ENCODE results near the gene FRG2B.
"Not testable (repeated sequence)": the region's sequence is repeated elsewhere in the genome, so short reads cannot be mapped to it uniquely, and the experiment has no call there.

Gene FRG2B

DNA sequence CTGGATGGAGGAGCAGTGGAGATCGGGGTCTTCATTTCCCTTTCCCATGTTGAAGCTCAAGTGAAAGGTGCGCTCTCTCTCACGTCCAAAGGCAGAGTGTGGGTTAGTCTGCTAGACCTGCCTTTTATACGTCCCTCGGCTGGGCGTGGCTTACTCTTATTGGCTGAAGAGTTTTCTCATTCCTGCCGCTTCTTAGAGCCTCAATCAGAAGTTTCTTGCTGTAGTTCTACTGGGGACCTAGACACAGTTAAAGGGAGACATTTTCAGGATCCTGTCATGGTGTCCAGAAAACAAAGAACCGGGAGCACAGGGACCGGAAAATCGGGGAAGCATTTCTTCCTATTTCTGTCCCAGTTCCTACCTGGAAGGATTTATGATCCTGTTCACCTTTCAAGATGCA lies at the start of gene FRG2B:
Gene FRG2B (minus strand): TSS at position 101 of the 400 bp plus-strand sequence. CDS start 53 bp downstream, at position 48.
- not testable (repeated sequence) for DNase-seq

DNA sequence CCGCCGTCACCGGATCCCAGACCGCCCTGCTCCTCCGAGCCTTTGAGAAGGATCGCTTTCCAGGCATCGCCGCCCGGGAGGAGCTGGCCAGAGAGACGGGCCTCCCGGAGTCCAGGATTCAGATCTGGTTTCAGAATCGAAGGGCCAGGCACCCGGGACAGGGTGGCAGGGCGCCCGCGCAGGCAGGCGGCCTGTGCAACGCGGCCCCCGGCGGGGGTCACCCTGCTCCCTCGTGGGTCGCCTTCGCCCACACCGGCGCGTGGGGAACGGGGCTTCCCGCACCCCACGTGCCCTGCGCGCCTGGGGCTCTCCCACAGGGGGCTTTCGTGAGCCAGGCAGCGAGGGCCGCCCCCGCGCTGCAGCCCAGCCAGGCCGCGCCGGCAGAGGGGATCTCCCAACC lies 40.9 kb upstream of the FRG2B start:
- not testable (repeated sequence) for DNase-seq

DNA sequence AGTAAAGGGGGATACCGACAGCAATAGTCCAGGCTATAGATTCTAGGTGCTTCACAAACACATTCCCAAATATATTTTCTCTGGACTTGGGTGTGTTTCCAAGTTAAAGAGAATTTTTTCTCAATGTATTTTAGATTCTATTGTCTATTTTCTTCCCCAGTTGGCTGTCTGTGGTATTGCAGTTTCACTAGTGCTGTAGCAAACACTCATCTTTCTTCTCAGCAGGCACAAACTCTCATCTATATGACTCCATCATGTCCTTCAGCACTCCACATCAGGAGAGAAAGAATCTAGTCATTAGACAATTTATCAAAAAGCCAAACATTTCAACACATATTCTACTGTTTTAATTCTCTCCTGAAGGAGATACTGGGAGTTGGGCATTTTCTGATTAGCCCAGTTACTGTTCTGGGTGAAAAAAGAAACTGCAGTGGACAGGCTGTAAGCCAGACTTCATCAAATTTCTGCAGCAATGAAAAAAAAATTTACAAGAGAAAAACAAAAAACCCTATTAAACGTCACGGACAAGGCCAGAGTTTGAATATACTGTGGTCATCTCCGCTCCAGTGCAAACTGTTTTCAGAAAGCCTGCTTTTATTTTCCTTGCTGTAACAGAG lies 37.1 kb upstream of the FRG2B start:
- DNase-seq: not testable (repeated sequence)

DNA sequence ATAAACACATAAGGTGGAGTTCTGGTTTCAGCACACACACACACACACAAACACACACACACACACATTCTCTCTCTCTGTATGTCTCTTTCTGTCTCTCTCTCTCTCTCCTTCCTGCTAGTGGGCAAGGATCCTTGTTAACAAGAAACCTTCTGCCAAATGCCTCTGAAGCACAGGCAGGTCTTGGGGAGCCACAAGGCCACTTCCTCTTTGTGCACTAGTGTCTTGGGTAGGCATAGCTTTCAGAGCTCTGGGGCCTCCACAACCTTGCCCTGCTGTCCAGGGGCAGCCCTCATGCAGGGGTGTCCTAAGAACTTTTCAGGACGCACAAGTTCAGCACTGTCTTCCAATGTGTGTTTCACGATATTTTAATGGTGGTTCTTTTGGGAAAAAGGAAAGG lies 34.5 kb upstream of the FRG2B start:
- not testable (repeated sequence) for DNase-seq

DNA sequence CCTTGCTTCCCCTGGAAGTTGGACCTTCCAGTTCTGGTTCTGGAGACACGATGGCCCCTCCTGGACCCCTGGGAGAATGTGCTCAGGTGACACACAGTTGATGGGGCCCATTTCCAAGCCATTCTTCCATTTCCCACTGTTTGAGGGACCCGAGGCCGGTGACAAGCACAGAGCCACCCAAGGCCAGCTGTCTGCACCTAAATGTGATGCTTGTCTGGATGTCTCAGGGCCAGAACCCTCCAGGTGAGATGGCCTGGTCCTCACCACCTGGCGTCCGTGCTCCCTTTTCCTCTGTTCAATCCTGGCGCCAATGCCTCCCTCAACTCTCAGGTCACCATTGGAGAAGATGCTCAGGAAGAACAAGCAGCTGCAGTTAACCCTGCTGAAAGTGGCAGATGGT lies 33.9 kb upstream of the FRG2B start:
- not testable (repeated sequence) for DNase-seq

DNA sequence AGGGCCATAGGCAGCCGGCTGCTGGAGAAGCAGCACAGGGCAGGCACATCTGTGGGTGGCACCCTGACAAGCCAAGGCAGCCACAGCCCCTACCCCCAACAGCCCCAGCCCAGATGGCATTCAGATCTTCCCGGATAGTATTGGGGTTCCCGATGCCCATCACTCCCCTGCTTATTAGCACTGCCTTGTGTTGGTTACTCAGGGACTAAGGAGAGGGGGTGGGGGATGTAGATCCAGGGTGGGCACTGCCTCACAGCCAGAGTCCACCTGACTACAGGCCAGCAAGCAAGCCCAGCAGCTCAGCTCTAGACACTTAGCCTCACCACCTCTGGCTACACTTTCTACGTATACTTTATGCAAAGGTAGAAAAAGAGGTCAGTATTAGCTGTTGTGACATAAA lies 30.7 kb upstream of the FRG2B start:
- DNase-seq: not testable (repeated sequence)

DNA sequence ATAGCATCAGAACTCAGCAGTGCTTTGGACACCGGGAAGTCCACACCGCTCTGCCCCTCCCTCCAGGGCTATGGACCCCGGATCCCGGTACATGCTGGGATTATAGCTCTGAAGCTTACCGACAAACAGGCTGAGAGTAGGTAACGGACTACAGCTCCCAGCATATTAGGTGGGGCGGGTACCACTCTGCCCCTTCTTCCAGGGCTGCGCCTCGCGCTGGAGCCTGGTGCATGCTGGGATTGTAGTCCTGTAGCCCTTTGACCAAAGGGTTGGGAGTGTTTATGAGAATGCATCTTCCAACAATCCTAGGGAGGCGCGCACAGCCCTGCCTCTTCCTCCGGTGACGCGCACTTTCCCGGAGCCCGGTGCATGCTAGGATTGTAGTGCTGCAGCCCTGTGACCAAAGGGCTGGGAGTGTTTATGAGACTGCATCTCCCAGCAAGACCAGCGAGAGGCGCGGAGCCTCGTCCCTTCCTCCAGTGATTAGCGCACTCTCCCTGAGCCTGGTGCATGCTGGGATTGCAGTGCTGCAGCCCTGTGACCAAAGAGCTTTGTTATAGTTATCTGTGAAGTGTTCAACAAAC lies 22.4 kb upstream of the FRG2B start:
- not testable (repeated sequence) for DNase-seq

DNA sequence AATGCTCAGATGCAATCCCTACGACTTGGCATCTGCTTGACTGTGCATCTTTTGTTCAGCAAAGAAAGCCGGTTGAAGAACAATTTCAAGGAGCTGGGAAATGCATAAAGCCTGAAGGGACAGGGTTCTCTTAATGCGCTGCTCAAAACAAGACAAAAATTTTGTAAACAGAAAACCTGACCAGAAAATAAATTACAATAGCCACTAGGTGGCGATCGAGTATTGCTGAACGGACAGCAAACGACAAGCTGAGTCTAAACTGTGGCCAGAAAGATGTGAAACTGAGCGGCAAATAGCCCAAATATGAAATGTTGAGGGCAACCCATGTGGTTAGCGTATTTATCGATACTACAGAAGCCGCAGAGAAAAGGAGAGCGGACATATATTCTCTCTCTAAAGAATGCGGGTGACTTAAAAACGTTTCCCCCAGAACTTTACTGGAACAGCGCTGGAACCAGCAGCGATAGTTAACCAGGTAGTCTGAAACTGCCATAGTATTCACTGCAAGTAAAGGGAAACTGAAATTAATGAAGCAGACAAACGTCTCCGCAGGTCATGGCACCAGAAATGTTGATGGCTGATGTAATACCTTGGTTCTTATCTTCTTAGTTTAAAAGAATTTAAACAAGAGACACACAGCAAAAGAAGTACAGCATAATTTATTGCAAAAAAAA lies 20.6 kb upstream of the FRG2B start:
- DNase-seq: not testable (repeated sequence)

DNA sequence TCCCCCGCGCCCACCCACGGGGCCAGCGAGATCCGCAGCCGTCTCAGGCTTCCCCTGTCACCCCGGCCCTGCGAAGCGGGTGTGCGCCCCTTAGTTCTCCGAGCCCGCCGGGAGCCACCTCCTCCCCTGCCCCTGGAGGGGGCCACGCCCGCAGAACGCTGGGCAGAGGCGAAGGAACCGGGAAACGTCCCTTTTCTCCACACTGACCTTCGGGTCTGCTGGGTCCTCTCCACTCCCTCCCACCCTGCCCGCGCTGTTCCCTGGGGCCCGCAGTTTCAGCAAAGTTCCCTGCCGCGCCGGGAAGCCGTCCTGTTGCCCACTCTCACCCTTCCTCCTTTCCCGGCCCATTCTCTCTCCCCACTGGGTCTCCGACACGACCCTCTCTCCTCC lies 11.2 kb upstream of the FRG2B start:
- DNase-seq: not testable (repeated sequence)

DNA sequence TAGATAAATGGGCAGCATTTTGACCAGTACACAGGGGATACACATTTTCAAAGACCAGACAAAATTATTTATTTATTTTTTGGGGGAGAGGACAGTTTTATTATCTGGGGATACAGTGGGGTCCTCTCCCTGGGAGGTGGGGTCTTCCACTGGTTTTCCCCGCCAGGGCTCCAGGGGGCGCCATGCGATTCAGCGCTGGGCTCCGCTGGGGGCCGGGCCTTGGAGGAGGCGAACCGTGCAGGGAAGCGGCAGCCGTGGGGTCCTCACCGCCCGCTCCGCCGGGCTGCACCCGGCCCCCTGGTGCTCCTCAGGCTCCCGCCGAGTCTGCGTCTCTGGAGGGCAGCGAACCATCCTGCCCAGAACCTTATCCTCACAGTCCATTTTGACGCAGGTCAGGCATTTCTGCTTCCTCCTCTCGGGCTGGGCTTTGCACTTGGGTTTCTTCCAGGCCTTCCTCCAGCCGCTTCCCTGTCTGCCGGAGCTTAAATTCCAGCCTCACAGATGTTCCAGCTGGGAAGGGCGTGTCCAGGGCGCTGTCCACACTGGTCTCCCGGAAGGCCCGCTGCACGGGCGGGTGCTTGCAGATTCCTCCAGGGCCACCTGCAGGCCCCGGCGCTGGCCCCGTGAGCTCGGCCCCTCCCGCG lies 10.7 kb upstream of the FRG2B start:
- not testable (repeated sequence) for DNase-seq

DNA sequence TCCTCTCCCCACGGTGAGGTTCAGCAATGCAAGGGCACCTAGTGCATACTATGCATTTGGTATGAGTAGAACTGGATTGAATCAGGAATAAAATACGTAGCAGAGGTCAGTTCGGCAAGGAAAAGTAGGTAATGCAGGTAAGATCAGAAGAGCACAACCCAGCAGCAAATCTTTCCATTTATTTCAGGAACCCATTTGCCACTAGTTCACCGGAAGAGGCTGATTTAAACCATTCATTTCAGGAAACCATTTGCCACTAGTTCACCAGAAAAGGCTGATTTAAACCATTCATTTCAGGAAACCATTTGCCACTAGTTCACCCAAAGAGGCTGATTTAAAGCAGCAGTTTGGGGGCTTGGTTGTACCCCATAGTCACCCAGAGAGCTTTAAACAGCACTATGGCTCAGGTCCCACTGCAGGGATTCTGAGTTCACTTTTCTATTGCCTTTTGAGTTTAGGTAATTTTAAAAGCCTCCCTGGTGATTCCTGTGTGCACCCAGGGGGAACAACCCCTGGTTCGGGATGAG lies 4.2 kb upstream of the FRG2B start:
- DNase-seq: not testable (repeated sequence)

DNA sequence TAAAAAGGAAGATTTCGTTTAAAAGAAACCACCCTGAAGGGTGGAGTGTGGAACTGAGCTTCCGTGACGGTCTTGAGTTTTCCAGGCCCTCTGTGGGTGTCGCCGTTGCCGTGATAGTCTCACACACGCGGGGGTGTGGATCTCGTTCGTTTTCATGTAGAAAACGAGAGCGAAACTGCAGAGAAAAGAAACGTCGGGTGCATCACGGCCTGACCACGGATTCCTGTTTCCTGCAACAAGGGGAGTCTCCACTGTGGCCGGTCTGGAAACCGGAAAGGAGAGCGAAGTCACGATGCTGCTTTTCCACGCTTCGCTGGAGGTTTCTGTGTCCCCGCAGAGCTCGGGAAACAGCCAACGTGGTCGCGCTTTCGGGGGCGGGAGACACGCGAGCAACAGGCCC lies 4.1 kb downstream of the FRG2B start:
- DNase-seq: not testable (repeated sequence)

DNA sequence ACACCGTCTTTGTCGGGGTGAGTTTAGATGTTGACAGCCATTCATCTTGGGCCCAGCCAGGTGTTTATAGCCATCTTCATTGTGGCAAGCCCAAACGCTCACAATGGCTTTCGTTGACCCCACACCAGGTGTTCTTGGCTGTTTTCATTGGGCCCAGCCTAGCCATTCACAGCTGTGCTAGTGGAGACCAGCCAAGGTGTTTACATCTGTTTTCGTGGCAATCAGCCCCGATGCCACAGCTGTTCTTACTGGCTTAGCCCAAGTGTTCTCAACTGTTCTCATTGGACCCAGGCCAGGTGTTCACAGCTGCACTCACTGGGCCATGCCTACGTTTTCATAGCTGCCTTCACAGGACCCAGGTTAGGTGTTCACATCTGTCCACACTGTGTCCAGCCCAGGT lies 7.7 kb downstream of the FRG2B start:
- no peak for DNase-seq

DNA sequence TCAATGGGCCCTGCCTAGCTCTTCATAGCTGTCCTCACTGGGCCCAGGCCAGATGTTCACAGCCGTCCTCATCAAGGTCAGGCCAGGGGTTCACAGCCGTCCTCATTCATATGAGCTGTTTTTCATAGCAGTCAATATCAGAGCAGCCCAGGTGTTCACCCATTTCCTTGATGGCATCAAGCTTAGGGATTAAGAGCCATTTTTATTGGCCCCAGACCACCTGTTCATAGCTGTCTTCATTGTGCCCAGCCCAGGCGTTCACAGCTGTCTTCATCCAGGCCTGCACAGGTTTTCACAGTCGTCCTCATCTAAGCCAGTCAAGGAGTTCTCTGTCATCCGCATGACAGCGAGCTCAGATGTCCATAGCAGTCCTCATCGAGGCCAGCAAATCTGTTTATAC lies 9.4 kb downstream of the FRG2B start:
- no peak for DNase-seq

DNA sequence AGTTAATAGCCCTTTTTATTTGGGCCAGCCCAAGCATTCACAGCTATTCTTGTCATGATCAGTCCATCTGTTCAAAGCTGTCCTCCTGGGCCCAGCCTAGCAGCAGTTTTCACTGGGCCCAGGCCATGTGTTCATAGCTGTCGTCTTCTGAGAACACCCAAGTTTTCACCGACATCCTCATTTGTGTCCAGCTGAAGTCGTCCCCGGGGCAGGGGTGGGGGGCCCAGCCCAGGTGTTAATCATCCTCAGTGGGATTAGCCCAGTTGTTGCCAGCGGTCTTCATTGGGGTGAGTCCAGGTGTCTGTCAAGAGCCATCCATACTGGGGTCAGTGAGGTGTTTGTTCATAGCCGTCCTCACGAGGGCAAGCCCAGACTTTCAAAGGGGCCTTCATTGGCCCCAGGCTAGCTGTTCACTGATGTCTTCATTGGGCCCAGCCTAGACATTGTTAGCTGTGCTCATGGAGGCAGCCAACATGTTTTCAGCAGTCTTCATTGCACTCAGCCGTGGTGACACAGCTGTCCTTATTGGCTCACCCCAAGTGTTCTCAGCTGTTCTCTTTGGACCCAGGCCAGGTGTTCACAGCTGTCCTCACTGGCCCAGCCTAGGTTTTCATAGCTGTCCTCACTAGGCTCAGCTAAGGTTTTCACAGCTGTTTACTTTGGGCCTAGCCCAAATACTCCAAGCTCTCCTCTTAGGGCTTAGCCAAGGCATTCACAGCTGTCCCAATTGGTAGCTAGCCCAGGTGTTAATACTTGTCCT lies 10.0 kb downstream of the FRG2B start:
- DNase-seq: peak; percentile 4

DNA sequence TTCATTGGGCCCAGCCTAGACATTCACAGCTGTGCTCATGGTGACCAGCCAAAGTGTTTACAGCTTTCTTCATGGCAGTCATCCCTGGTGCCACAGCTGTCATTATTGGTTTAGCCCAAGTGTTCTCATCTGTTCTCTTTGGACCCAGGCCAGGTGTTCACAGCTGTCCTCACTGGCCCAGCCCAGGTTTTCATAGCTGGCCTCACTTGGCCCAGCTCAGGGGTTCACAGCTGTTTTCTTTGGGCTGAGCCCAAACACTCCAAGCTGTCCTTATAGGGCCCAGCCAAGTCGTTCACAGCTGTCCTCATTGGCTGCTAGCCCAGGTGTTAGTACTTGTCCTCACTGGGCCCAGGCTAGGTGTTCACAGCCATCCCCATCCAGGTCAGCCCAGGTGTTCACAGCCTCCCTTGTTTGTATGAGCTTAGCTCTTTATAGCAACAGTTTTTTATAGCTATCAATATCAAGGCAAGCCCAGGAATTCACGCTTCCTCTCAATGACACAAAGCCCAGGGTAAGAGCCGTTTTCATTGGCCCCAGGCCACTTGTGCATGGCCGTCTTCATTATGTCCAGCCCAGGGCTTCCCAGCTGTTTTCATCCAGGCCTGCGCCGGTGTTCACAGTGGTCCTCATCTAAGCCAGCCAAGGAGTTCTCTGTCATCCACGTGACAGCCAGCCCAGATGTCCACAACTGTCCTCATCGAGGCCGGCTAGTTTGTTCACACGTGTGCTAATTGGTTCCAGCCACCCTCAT lies 11.6 kb downstream of the FRG2B start:
- DNase-seq: peak; percentile 8

DNA sequence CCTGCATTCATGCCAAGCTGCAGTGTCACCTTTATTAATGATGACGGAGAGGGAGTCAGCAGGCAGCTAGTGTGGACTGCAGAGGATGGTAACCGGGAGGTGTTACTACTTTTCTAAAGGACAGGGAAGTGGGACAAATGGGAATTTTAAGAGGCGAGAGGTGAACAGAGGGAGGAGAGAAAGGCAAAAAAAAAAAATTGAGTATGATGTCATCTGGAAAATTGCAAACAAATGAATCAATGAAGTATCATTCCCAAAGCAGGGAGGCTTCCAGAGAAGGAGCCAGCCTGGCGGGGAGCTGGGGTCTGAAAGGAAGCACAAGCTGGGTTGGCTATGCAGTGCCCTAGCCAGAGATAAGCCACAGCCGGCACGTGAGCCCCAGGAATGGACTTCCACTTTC lies 12.9 kb downstream of the FRG2B start:
- DNase-seq: no peak

DNA sequence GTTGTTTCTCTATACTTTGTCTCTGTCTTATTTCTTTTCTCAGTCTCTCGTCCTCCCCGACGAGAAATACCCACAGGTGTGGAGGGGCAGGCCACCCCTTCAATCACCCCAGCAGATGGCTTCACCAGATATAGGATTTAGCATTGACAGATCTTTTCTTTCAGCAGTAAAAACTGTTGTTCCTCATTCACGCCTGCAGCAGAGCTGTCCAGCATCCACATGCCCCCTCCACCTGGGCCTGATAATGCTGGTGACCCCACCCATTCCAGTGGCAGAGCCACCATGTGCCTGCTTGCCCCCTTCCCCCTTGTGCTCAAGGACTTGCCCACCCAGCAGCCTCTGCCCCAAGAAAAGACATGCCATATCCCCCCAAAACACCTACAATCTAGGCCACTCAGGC lies 15.5 kb downstream of the FRG2B start:
- DNase-seq: no peak

DNA sequence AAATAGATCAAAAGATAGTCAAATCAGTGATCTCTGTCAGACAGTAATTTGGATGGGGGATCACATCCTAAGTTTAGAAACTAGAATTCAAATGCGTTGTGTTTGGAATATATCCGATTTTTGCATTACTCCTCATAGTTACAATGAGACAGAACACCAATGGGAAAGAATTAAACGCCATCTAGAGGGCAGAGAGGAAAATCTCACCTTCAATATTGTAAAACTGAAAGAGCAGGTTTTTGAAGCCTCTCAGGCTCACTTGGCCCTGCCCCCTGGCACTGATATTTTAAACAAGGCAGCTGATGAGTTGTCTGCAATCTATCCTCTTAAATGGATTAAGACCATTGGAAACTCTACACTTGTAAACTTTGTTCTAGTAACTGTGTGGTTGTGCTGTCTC lies 17.7 kb downstream of the FRG2B start:
- DNase-seq: peak; percentile 27

DNA sequence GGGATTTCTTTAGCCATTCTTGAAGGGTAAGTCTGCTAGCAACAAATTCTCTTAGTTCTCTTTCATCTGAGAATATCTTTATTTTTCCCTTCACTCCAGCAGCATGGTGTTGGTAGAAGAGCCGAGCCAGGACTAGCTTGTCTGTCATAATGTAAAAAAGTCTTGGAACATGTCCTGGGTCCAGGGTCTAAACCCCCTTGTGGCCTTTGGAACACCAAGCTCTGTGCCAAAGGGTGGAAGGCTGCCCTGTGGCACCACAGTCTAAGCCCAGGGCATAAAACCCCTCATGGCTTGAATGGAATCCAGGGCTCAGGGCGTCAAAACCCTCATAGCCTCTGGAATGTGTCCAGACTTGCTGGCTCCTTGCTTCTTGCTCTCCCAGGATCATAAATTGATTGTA lies 23.2 kb downstream of the FRG2B start:
- DNase-seq: not testable (repeated sequence)

DNA sequence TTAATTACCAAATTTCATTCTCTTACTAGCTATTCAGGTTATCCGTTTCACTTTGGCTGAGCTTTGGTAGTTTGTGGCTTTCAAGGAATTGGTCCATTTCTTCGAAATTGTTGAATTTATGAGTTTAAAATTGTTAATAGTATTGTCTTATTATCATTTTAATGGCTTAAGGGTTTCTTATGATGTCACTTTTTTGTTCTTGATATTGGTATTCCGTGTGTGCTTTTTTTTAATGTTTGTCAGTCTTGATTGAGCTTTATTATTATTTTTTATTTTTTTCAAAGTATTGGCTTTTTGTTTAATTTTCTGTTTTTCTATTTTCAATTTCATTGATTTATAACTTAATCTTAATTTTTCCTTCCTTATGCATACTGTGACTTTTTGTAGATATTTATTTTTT lies 25.9 kb downstream of the FRG2B start:
- no peak for DNase-seq

DNA sequence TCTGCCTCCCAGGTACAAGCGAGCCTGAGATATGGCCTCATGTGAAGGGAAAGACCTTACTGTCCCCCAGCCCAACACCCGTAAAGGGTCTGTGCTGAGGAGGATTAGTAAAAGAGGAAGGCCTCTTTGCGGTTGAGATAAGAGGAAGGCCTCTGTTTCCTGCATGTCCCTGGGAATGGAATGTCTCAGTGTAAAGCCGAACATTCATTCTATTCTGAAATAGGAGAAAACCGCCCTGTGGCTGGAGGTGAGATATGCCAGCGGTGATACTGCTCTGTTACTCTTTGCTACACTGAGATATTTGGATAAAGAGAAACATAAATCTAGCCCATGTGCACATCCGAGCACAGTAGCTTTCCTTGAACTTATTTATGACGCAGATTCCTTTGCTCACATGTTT lies 26.7 kb downstream of the FRG2B start:
- not testable (repeated sequence) for DNase-seq

Measured in NCI-H1092 treated with DMSO at 0.1 percent for 48 hours (cell line).